A549 (cell line): ENCODE measurements around the gene PLEKHM2. TPM values are rescaled to one million over a fixed set of nuclear protein-coding genes. Genes with fewer than 3 reads are reported as not detected.

ENCODE experiments used
- ATAC-seq, 2 experiments: fragments of 200-7000 bp in 1 of 2; fragments of >200 bp in 1 of 2; cut with Nextera tagmentation in 1 of 2; cut with Tn5 transposase in 1 of 2; 3 replicates each; pipeline versions ENCODE4 v1.8.0 to v1.9.1; 2018 to 2020; ENCODE audit warnings: mild to moderate bottlenecking in 1 of 2, moderate library complexity in 1 of 2
- CTCF ChIA-PET: fragments of 300-600 bp; sonication (Branson Sonifier 250); formaldehyde crosslinking; extraction: SDS; loops from one replicate; lab custom pipeline; 2021; ENCODE audit warnings: antibody characterized with exemption, inconsistent platforms; lab: Yijun Ruan, JAX
- POLR2A ChIA-PET: fragments of 350-600 bp; formaldehyde crosslinking; extraction: SDS; loops from one replicate; lab custom pipeline; 2021; ENCODE audit warnings: antibody characterized with exemption, inconsistent platforms; lab: Yijun Ruan, JAX
- DNase-seq, 2 experiments: peaks; one replicate each; pipeline versions ENCODE4 v3.0.0 to v3.0.0-alpha.2; 2011 to 2016; ENCODE audit warnings: low read depth in 1 of 2, low spot score in 1 of 2
- FAIRE-seq: peaks from 2 replicates; lab custom pipeline; 2011; peaks lifted over from hg19 to GRCh38; lab: Jason Lieb, UNC
- H3K27ac ChIP-seq, 2 experiments: fragments of >200 bp; sonication (Bioruptor Twin); formaldehyde crosslinking; 3 replicates each; pipeline ENCODE4 v1.5.1; 2016 to 2017
- H3K4me1 ChIP-seq: fragments of >200 bp; sonication (Bioruptor Twin); formaldehyde crosslinking; 3 replicates; pipeline ENCODE4 v1.6.1; 2016
- H3K4me2 ChIP-seq: fragments of >200 bp; sonication (Bioruptor Twin); formaldehyde crosslinking; 3 replicates; pipeline ENCODE4 v1.6.1; 2016
- H3K4me3 ChIP-seq: fragments of >200 bp; sonication (Bioruptor Twin); formaldehyde crosslinking; 3 replicates; pipeline ENCODE4 v1.5.1; 2016
- H3K9me3 ChIP-seq: fragments of >200 bp; sonication (Bioruptor Twin); formaldehyde crosslinking; 3 replicates; pipeline ENCODE4 v1.6.1; 2016
- BHLHE40 ChIP-seq: IDR thresholded peaks from 2 replicates; pipeline ENCODE4 v1.6.1; 2012; ENCODE audit warnings: low read depth, low read length, inconsistent platforms
- CHD2 ChIP-seq: fragments of 150-350 bp; IDR thresholded peaks from 2 replicates; pipeline ENCODE4 v1.6.1; 2014; ENCODE audit warnings: low read length; ENCODE audit not compliant: partially characterized antibody
- CHD4 ChIP-seq: fragments of 200-600 bp; sonication (generic); IDR thresholded peaks from 2 replicates; pipeline ENCODE4 v1.6.1; 2016; ENCODE audit warnings: antibody characterized with exemption, mild to moderate bottlenecking, borderline replicate concordance
- EHMT2 ChIP-seq: fragments of 200-600 bp; sonication (generic); IDR thresholded peaks from 2 replicates; pipeline ENCODE4 v1.6.1; 2016; ENCODE audit warnings: antibody characterized with exemption, low read depth, mild to moderate bottlenecking, moderate library complexity
- EP300 ChIP-seq, 2 experiments: fragments of >200 bp; sonication (Bioruptor Twin); formaldehyde crosslinking; IDR thresholded peaks; 2 replicates in 1 of 2; 3 replicates in 1 of 2; pipeline ENCODE4 v1.6.1; 2016 to 2017
- FOSB ChIP-seq: fragments of 250-450 bp; sonication (Bioruptor Pico); IDR thresholded peaks from 2 replicates; pipeline ENCODE4 v1.5.0; 2020; ENCODE audit warnings: mild to moderate bottlenecking, moderate library complexity
- FOSL2 ChIP-seq, 2 experiments: fragments of 450-650 bp in 1 of 2; fragments of >200 bp in 1 of 2; sonication (Bioruptor Twin) in 1 of 2; formaldehyde crosslinking; IDR thresholded peaks; 2 replicates each; pipeline versions ENCODE4 v1.5.0 to v1.6.1; 2016 to 2020; ENCODE audit warnings: mild to moderate bottlenecking in 1 of 2, moderate library complexity in 1 of 2
- GATA3 ChIP-seq: IDR thresholded peaks from 2 replicates; pipeline ENCODE4 v1.6.1; 2012; ENCODE audit warnings: borderline replicate concordance
- HDAC2 ChIP-seq: fragments of 200-600 bp; sonication (generic); IDR thresholded peaks from 2 replicates; pipeline ENCODE4 v1.6.1; 2016
- HEYL ChIP-seq: fragments of 250-450 bp; sonication (Bioruptor Pico); IDR thresholded peaks from 2 replicates; pipeline ENCODE4 v1.8.0; 2021; ENCODE audit warnings: mild to moderate bottlenecking, moderate library complexity
- HOXA7 ChIP-seq: fragments of 250-450 bp; sonication (Bioruptor Pico); IDR thresholded peaks from 2 replicates; pipeline ENCODE4 v1.5.0; 2020; ENCODE audit warnings: mild to moderate bottlenecking, moderate library complexity
- HOXB5 ChIP-seq: fragments of 250-450 bp; sonication (Bioruptor Pico); IDR thresholded peaks from 2 replicates; pipeline ENCODE4 v1.5.0; 2020; ENCODE audit warnings: mild to moderate bottlenecking, moderate library complexity
- KDM5A ChIP-seq: fragments of 200-600 bp; sonication (generic); IDR thresholded peaks from 2 replicates; pipeline ENCODE4 v1.6.1; 2016; ENCODE audit warnings: antibody characterized with exemption, mild to moderate bottlenecking
- NFE2L2 ChIP-seq: fragments of 150-350 bp; conservative IDR thresholded peaks from 2 replicates; pipeline ENCODE4 v1.6.1; 2014; ENCODE audit warnings: low read length
- NR3C1 ChIP-seq: fragments of >200 bp; sonication (Bioruptor Twin); formaldehyde crosslinking; IDR thresholded peaks from 3 replicates; pipeline ENCODE4 v1.6.1; 2017
- PHF8 ChIP-seq: fragments of 200-600 bp; sonication (generic); IDR thresholded peaks from 2 replicates; pipeline ENCODE4 v1.6.1; 2016; ENCODE audit warnings: low read depth, mild to moderate bottlenecking, antibody characterized with exemption, moderate library complexity, borderline replicate concordance
- POLR2A ChIP-seq: IDR thresholded peaks from 2 replicates; pipeline ENCODE4 v1.6.1; 2012; ENCODE audit warnings: mild to moderate bottlenecking, low read length
- RFX5 ChIP-seq: fragments of 450-650 bp; IDR thresholded peaks from 2 replicates; pipeline ENCODE4 v1.7.1; 2014; ENCODE audit warnings: antibody characterized with exemption, mild to moderate bottlenecking, moderate library complexity
- SMC3 ChIP-seq: fragments of >200 bp; sonication (Bioruptor Twin); formaldehyde crosslinking; IDR thresholded peaks from 3 replicates; pipeline ENCODE4 v1.6.1; 2018; ENCODE audit warnings: inconsistent platforms
- ZC3H11A ChIP-seq: fragments of 450-650 bp; IDR thresholded peaks from 2 replicates; pipeline ENCODE4 v1.6.1; 2014; ENCODE audit warnings: antibody characterized with exemption, mild to moderate bottlenecking
- ZNF302 ChIP-seq: fragments of 250-450 bp; sonication (Bioruptor Pico); IDR thresholded peaks from 2 replicates; pipeline ENCODE4 v1.9.0; 2021; ENCODE audit warnings: inconsistent platforms, mild to moderate bottlenecking, moderate library complexity
- WGBS: methylation state at CpG from one replicate; pipeline ENCODE4 v1.1.6; 2017; ENCODE audit errors: missing lambda C conversion rate; 5-methylcytosine and 5-hydroxymethylcytosine counted together
- polyA plus RNA-seq, 4 experiments: library from polyadenylated mRNA; depleted of rRNA in 3 of 4; stranded (reverse); fragments of >200 nt; fragmentation: RNase III in 1 of 4; extraction: RNeasy Plus Mini Kit Qiagen cat#74134 plus additional on column Dnase treatment in 1 of 4; gene quantifications; 2 replicates in 3 of 4; 3 replicates in 1 of 4; pipeline ENCODE4 v1.2.3, GENCODE V29; 2011 to 2017
- TF ChIP-seq, protein P1 (sequence below): fragments of 450-650 bp; IDR thresholded peaks from 2 replicates; pipeline ENCODE4 v1.6.1; 2014; ENCODE audit warnings: antibody characterized with exemption
- TF ChIP-seq, protein P2 (sequence below): fragments of >200 bp; sonication (Bioruptor Twin); formaldehyde crosslinking; IDR thresholded peaks from 3 replicates; pipeline ENCODE4 v1.6.1; 2016
- TF ChIP-seq, protein P3 (sequence below): fragments of 250-450 bp; sonication (Bioruptor Pico); IDR thresholded peaks from 2 replicates; pipeline ENCODE4 v1.5.0; 2021; ENCODE audit warnings: mild to moderate bottlenecking, moderate library complexity, borderline replicate concordance
- TF ChIP-seq, protein P4 (sequence below): fragments of 200-600 bp; sonication (generic); IDR thresholded peaks from 2 replicates; pipeline ENCODE4 v1.6.1; 2016; ENCODE audit warnings: antibody characterized with exemption, mild to moderate bottlenecking, moderate library complexity

The PLEKHM2 gene
- polyA plus RNA-seq, 2 of the 4 experiments (the other 2 are of a cell fraction), result 14.7 to 21.5 TPM

DNA sequence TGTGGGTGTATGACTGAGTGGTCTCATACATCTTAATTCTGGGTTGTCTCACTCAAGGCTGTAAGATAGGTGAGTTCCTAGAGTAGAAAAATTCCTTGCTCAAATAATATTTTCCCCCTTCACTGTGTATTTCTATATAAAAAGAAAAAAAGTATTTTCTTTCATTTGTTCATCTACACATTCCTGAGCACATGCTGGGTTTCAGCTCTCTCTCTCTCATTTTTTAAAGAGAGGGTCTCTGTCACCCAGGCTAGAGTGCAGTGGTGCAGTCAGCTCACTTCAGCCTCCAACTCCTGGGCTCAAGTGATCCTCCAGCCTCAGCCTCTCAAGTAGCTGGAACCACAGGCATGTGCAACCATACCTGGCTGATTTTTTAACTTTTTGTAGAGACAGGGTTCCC is 44.9 kb upstream of the PLEKHM2 start:
- no peak overlapping the region for H3K4me3 ChIP-seq
- DNase-seq (no peak), FAIRE-seq (no peak), ATAC-seq (no peak)
- CTCF ChIA-PET, result no interaction called here
- no peak overlapping the region for H3K4me2 ChIP-seq
- POLR2A ChIA-PET, result no interaction called here
- TF ChIP-seq ZC3H11A (no peak), FOSB (CRISPR knock-in tag) (no peak), HEYL (no peak), GATA3 (no peak), HOXB5 (no peak), HDAC2 (no peak), PHF8 (no peak), CHD2 (no peak), BHLHE40 (no peak), CHD4 (no peak)
- TF ChIP-seq, protein P1, sequence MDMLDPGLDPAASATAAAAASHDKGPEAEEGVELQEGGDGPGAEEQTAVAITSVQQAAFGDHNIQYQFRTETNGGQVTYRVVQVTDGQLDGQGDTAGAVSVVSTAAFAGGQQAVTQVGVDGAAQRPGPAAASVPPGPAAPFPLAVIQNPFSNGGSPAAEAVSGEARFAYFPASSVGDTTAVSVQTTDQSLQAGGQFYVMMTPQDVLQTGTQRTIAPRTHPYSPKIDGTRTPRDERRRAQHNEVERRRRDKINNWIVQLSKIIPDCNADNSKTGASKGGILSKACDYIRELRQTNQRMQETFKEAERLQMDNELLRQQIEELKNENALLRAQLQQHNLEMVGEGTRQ, result no peak
- H3K4me1 ChIP-seq, result no peaks in the 10 kb centered on the region
- H3K9me3 ChIP-seq, result no peaks in the 10 kb centered on the region
- H3K27ac ChIP-seq, result no peak overlapping the region

DNA sequence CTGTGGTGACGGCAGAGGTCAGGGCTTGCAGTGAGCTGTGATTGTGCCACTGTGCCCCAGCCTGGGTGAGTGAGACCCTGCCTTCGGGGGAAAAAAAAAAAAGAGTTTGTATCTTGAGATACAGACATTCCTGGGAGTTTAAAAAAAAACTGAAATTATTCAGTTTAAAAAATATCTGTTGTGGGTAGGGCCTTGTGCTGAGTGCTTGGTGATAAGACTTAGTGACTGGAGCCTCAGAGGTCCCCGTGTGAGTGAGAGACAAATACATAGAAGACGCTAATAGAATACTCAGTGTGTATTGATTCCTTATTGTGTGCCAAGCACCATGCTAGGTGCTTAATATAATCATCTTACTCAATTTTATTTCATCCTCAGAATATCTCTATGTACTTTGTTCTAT is 44.2 kb upstream of the PLEKHM2 start:
- Histone ChIP-seq H3K27ac (no peak overlapping the region), H3K9me3 (no peaks in the 10 kb centered on the region), H3K4me1 (no peaks in the 10 kb centered on the region), H3K4me2 (no peak overlapping the region), H3K4me3 (no peak overlapping the region)
- TF ChIP-seq KDM5A (no peak), EP300 (IDR thresholded peaks at IDR 0.05) (no peak)
- TF ChIP-seq, protein P1, result no peak
- DNase-seq, result no peak
- ChIA-PET POLR2A (no interaction called here), CTCF (no interaction called here)
- WGBS, result 91% methylated on average over 4 of the region's 4 CpGs
- no peak for ATAC-seq
- FAIRE-seq, result no peak

DNA sequence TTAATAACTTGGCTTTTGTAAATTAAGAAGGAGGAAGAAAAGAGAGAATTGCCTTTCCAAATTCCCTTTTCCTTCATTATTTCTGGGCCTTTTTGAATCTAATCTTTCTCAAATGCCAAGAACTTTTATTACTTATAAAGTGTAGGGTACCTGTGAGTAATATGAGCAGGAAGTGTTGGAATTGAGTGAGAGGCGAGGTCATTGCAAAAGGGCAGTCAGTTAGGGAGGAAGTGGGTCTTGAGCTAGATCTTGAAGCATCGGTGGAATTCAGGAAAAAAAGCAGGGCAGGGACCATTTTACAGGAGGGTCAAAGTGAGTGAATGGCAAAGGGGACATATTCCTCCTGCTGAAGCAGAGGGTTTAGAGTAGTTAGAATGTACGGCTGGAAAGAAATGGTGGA is 43.5 kb upstream of the PLEKHM2 start:
- FAIRE-seq (no peak), DNase-seq (no peak), ATAC-seq (no peak)
- TF ChIP-seq RFX5 (no peak), EHMT2 (no peak), GATA3 (no peak), NFE2L2 (no peak), CHD2 (no peak), PHF8 (no peak), NR3C1 (no peak), FOSL2 (IDR thresholded peaks at IDR 0.05) (no peak), FOSL2 (CRISPR knock-in tag; IDR thresholded peaks at IDR 0.05) (no peak), SMC3 (no peak), ZNF302 (CRISPR knock-in tag) (no peak), EP300 (IDR thresholded peaks at IDR 0.05) (no peak), HEYL (no peak), HOXA7 (CRISPR knock-in tag) (no peak), POLR2A (no peak)
- TF ChIP-seq, protein P2, sequence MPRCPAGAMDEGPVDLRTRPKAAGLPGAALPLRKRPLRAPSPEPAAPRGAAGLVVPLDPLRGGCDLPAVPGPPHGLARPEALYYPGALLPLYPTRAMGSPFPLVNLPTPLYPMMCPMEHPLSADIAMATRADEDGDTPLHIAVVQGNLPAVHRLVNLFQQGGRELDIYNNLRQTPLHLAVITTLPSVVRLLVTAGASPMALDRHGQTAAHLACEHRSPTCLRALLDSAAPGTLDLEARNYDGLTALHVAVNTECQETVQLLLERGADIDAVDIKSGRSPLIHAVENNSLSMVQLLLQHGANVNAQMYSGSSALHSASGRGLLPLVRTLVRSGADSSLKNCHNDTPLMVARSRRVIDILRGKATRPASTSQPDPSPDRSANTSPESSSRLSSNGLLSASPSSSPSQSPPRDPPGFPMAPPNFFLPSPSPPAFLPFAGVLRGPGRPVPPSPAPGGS, result no peak
- TF ChIP-seq, protein P3, sequence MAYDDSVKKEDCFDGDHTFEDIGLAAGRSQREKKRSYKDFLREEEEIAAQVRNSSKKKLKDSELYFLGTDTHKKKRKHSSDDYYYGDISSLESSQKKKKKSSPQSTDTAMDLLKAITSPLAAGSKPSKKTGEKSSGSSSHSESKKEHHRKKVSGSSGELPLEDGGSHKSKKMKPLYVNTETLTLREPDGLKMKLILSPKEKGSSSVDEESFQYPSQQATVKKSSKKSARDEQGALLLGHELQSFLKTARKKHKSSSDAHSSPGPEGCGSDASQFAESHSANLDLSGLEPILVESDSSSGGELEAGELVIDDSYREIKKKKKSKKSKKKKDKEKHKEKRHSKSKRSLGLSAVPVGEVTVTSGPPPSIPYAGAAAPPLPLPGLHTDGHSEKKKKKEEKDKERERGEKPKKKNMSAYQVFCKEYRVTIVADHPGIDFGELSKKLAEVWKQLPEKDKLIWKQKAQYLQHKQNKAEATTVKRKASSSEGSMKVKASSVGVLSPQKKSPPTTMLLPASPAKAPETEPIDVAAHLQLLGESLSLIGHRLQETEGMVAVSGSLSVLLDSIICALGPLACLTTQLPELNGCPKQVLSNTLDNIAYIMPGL (CRISPR knock-in tag), result no peak
- TF ChIP-seq, protein P4, sequence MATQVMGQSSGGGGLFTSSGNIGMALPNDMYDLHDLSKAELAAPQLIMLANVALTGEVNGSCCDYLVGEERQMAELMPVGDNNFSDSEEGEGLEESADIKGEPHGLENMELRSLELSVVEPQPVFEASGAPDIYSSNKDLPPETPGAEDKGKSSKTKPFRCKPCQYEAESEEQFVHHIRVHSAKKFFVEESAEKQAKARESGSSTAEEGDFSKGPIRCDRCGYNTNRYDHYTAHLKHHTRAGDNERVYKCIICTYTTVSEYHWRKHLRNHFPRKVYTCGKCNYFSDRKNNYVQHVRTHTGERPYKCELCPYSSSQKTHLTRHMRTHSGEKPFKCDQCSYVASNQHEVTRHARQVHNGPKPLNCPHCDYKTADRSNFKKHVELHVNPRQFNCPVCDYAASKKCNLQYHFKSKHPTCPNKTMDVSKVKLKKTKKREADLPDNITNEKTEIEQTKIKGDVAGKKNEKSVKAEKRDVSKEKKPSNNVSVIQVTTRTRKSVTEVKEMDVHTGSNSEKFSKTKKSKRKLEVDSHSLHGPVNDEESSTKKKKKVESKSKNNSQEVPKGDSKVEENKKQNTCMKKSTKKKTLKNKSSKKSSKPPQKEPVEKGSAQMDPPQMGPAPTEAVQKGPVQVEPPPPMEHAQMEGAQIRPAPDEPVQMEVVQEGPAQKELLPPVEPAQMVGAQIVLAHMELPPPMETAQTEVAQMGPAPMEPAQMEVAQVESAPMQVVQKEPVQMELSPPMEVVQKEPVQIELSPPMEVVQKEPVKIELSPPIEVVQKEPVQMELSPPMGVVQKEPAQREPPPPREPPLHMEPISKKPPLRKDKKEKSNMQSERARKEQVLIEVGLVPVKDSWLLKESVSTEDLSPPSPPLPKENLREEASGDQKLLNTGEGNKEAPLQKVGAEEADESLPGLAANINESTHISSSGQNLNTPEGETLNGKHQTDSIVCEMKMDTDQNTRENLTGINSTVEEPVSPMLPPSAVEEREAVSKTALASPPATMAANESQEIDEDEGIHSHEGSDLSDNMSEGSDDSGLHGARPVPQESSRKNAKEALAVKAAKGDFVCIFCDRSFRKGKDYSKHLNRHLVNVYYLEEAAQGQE, result no peak
- ChIA-PET CTCF (no interaction called here), POLR2A (no interaction called here)
- H3K4me1 ChIP-seq, result no peaks in the 10 kb centered on the region
- no peaks in the 10 kb centered on the region for H3K9me3 ChIP-seq
- H3K4me3 ChIP-seq, result no peak overlapping the region
- no peak overlapping the region for H3K4me2 ChIP-seq
- H3K27ac ChIP-seq, result no peak overlapping the region
- WGBS, result 90% methylated on average over 3 of the region's 3 CpGs
